Bronchial epithelial cell (primary cell): ENCODE results near the gene GINM1. TPM values are rescaled to one million over a fixed set of nuclear protein-coding genes. Genes with fewer than 3 reads are reported as not detected.
A peak's percentile ranks its signal among the peaks of the same experiment; 100 is the strongest.

Experiments used
- DNase-seq: peaks from one replicate; pipeline ENCODE4 v3.0.0-alpha.2; 2010; ENCODE audit warnings: low read depth
- FAIRE-seq: peaks from 2 replicates; lab custom pipeline; 2011; peaks lifted over from hg19 to GRCh38; lab: Jason Lieb, UNC
- H3K27me3 ChIP-seq: 2 replicates; pipeline ENCODE4 v1.5.1; 2011; ENCODE audit warnings: low read length; ENCODE audit not compliant: control insufficient read depth, insufficient read depth
- H3K36me3 ChIP-seq: 2 replicates; pipeline ENCODE4 v1.5.1; 2011; ENCODE audit warnings: low read length; ENCODE audit not compliant: control insufficient read depth, insufficient read depth
- H3K4me3 ChIP-seq: 2 replicates; pipeline ENCODE4 v1.5.1; 2011; ENCODE audit warnings: mild to moderate bottlenecking, low read depth, low read length, control low read depth
- CTCF ChIP-seq: IDR thresholded peaks from 2 replicates; pipeline ENCODE4 v1.5.1; 2011; ENCODE audit warnings: mild to moderate bottlenecking, moderate library complexity, low read length, control low read depth, inconsistent platforms; ENCODE audit not compliant: insufficient read depth, severe bottlenecking
- total RNA-seq: library from RNA; depleted of rRNA; stranded (reverse); fragments of >200 nt; gene quantifications from 2 replicates; pipeline ENCODE4 v1.2.1, GENCODE V29; 2014

Gene GINM1
- total RNA-seq, 1 donor from 2014 or later, result 30.8 TPM

- TF ChIP-seq CTCF, result peak; percentile 47
- H3K36me3 ChIP-seq, result no peaks in the 10 kb centered on the region
- DNase-seq (no peak), FAIRE-seq (no peak)
- H3K4me3 ChIP-seq, result no peak overlapping the region
- H3K27me3 ChIP-seq, result no peaks in the 10 kb centered on the region
Observed at GRCh38 chr6:149560736-149561135, 5.4 kb upstream of the GINM1 start.

- peak; percentile 89 for DNase-seq
Observed at GRCh38 chr6:149563203-149563927, 2.8 kb upstream of the GINM1 start.

GRCh38 chr6:149563928-149564325 is 2.2 kb upstream of the GINM1 start:
- no peak for FAIRE-seq

More at GRCh38 chr6:149563203-149563927, 2.8 kb upstream of the GINM1 start:
- no peak for TF ChIP-seq CTCF
- Histone ChIP-seq H3K27me3 (no peaks in the 10 kb centered on the region), H3K36me3 (no peaks in the 10 kb centered on the region), H3K4me3 (no peak overlapping the region)
- no peak for FAIRE-seq

GRCh38 chr6:149566410-149567193 is 427 bp downstream of the GINM1 start:
- FAIRE-seq, result no peak
- DNase-seq, result no peak
- no peaks in the 10 kb centered on the region for H3K27me3 ChIP-seq

More at GRCh38 chr6:149563928-149564325, 2.2 kb upstream of the GINM1 start:
- Histone ChIP-seq H3K4me3 (no peak overlapping the region), H3K36me3 (no peaks in the 10 kb centered on the region), H3K27me3 (no peaks in the 10 kb centered on the region)
- TF ChIP-seq CTCF, result no peak
- DNase-seq, result no peak

GRCh38 chr6:149567194-149567586 is 1.0 kb downstream of the GINM1 start:
- Histone ChIP-seq H3K27me3 (no peaks in the 10 kb centered on the region), H3K36me3 (no peaks in the 10 kb centered on the region), H3K4me3 (peak overlapping the region; percentile 71)
- FAIRE-seq (no peak), DNase-seq (no peak)
- no peak for TF ChIP-seq CTCF

More at GRCh38 chr6:149566410-149567193, 427 bp downstream of the GINM1 start:
- H3K4me3 ChIP-seq, result peak overlapping the region; percentile 71
- TF ChIP-seq CTCF, result no peak
- no peaks in the 10 kb centered on the region for H3K36me3 ChIP-seq
